ENCODE results near the gene ATP2A3.
A peak's percentile ranks its signal among the peaks of the same experiment; 100 is the strongest.

Gene ATP2A3

DNA sequence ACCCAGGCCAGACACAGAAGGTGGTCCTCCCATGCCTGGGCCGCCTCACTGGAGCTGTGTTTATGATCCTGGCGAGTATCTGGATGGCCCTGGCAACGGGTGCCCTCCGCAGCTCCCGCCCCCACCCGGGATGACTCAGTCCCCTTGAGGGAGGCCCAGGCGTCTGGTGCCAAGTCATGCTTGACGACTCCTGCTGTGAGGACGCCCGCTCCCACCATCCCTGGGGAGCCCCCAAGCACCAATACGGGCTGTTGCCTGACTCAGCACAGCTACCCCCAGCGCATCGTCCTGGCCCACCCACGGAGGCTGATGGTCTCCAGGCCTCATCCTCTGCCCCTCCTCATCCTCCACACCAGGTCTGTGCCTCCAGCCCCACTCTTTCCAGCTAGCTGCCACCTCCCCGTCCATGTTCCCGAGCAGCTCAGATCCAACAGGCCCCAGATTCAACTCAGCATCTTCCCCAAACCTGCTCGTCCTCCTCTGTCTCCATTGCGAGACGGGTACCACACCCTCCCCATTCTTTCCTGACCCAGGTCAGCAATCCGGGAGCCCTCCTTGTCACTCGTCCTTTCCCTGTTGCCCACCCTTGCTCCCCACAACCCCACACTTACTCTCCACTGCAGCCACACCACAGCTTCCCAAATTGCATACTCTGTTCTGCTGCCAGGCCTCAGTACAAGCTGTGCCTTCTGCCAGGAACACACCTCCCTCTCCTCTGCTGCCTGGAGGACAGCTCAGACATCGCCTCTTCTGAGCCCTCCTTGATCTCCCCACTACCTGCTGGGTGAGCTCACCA is 74.0 kb downstream of the ATP2A3 start:
- TF ChIP-seq PATZ1 (CRISPR knock-in tag; IDR thresholded peaks at IDR 0.05; ENCODE audit: borderline replicate concordance) (0 out of 2 replicates have a peak, but pooled peaks have one; percentile 23), TCF4 (CRISPR knock-in tag; IDR thresholded peaks at IDR 0.05; ENCODE audit: borderline replicate concordance) (no peak)
- peak; percentile 71 for ATAC-seq

GRCh38 chr17:3889325-3890012 is 74.8 kb downstream of the ATP2A3 start:
- no peak for TF ChIP-seq ISL1 (CRISPR knock-in tag; IDR thresholded peaks at IDR 0.05)
- no peak for TF ChIP-seq CSRNP3 (CRISPR knock-in tag; IDR thresholded peaks at IDR 0.05)
- no peak for TF ChIP-seq POU6F1 (CRISPR knock-in tag; IDR thresholded peaks at IDR 0.05; ENCODE audit: borderline replicate concordance, low read depth)
- no peak for TF ChIP-seq ZC3H10 (CRISPR knock-in tag; IDR thresholded peaks at IDR 0.05)
- TF ChIP-seq TCF4 (CRISPR knock-in tag; IDR thresholded peaks at IDR 0.05; ENCODE audit: borderline replicate concordance): no peak
- TF ChIP-seq ESRRG (CRISPR knock-in tag; IDR thresholded peaks at IDR 0.05): no peak
- TF ChIP-seq ZNF565 (CRISPR knock-in tag; conservative IDR thresholded peaks at IDR 0.05; ENCODE audit: low read depth): no peak
- TF ChIP-seq, protein P1, sequence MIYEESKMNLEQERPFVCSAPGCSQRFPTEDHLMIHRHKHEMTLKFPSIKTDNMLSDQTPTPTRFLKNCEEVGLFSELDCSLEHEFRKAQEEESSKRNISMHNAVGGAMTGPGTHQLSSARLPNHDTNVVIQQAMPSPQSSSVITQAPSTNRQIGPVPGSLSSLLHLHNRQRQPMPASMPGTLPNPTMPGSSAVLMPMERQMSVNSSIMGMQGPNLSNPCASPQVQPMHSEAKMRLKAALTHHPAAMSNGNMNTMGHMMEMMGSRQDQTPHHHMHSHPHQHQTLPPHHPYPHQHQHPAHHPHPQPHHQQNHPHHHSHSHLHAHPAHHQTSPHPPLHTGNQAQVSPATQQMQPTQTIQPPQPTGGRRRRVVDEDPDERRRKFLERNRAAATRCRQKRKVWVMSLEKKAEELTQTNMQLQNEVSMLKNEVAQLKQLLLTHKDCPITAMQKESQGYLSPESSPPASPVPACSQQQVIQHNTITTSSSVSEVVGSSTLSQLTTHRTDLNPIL (CRISPR knock-in tag; IDR thresholded peaks at IDR 0.05; ENCODE audit: low read depth): no peak
- TF ChIP-seq OSR1 (CRISPR knock-in tag; IDR thresholded peaks at IDR 0.05): no peak
- no peak for TF ChIP-seq ZNF70 (CRISPR knock-in tag; IDR thresholded peaks at IDR 0.05)
- TF ChIP-seq ZNF8 (CRISPR knock-in tag; IDR thresholded peaks at IDR 0.05): no peak
- TF ChIP-seq TSHZ2 (CRISPR knock-in tag; IDR thresholded peaks at IDR 0.05): no peak
- no peak for TF ChIP-seq RARB (CRISPR knock-in tag; IDR thresholded peaks at IDR 0.05)
- TF ChIP-seq CSDC2 (CRISPR knock-in tag; IDR thresholded peaks at IDR 0.05): no peak
- TF ChIP-seq SNAI2 (CRISPR knock-in tag; IDR thresholded peaks at IDR 0.05): no peak
- ATAC-seq: no peak

DNA sequence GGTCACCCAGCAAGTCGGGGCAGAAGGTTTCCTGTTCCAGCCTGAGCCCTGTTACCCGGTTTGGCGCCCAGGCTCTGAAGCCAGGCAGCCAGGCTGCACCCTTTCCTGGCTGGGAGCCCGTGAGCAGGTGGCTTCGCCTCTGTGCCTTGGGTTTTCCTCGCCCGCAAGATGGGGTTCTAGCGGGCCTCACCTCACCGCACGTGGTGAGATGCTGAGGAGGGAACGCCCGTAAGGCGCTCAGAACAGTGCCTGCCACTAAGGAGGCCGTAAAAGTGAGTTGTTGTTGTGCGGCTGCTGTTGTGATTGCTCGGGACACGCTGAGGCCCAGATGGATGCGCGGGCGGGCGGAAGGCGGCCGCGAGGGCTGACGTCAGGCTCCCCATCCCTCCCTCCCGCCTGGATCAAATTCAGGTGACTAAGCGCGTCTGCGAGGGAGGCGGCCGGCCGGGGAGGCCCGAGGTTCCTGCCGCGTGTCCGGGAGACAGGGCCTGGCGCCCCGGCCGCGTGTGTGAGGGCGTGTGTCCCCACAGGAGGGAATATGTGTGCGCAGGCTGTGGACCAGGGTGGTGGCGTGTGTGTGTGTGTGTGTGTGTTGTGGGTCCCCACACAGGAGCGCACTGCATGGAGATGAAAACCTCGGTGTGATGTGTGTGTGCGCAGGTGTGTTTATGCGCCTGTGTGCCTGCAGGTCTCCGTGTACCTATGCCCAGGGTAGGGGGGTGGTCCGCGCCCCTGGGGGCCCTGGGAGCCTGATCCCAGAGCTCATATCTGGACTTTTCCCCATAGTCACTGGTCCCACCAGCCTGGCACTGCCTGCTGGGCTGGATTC is 75.7 kb downstream of the ATP2A3 start:
- no peak for ATAC-seq

More for the DNA sequence above, 75.7 kb downstream of the ATP2A3 start:
- no peak for TF ChIP-seq RARB (CRISPR knock-in tag; IDR thresholded peaks at IDR 0.05)
- TF ChIP-seq ZFP3 (CRISPR knock-in tag; IDR thresholded peaks at IDR 0.05): no peak
- TF ChIP-seq BACH2 (CRISPR knock-in tag; IDR thresholded peaks at IDR 0.05; ENCODE audit: borderline replicate concordance): no peak
- TF ChIP-seq OSR1 (CRISPR knock-in tag; IDR thresholded peaks at IDR 0.05): no peak
- no peak for TF ChIP-seq SNAI2 (CRISPR knock-in tag; IDR thresholded peaks at IDR 0.05)
- no peak for TF ChIP-seq ZNF70 (CRISPR knock-in tag; IDR thresholded peaks at IDR 0.05)
- TF ChIP-seq TOX (CRISPR knock-in tag; IDR thresholded peaks at IDR 0.05; ENCODE audit: borderline replicate concordance): no peak
- no peak for TF ChIP-seq ZFP30 (CRISPR knock-in tag; IDR thresholded peaks at IDR 0.05)
- TF ChIP-seq TSHZ2 (CRISPR knock-in tag; IDR thresholded peaks at IDR 0.05): no peak
- TF ChIP-seq TCF4 (CRISPR knock-in tag; IDR thresholded peaks at IDR 0.05; ENCODE audit: borderline replicate concordance): no peak
- TF ChIP-seq ZC3H10 (CRISPR knock-in tag; IDR thresholded peaks at IDR 0.05): no peak
- no peak for TF ChIP-seq ARNTL (CRISPR knock-in tag; IDR thresholded peaks at IDR 0.05; ENCODE audit: borderline replicate concordance, low read depth)
- no peak for TF ChIP-seq ISL1 (CRISPR knock-in tag; IDR thresholded peaks at IDR 0.05)
- TF ChIP-seq PPARA (CRISPR knock-in tag; IDR thresholded peaks at IDR 0.05; ENCODE audit: borderline replicate concordance): no peak

All from SK-N-SH treated with all-trans-retinoic acid at 6 μM for 48 hours (cell line).